Vein endothelial cell (primary cell): Measurements from ENCODE around the gene DYNC2H1. TPM values are rescaled to one million over a fixed set of nuclear protein-coding genes. Genes with fewer than 3 reads are reported as not detected.

Experiments used
- small RNA-seq: library from RNA; depleted of rRNA; stranded (forward); fragments of <200 nt; gene quantifications from one replicate; pipeline ENCODE3, GENCODE V24; 2012
- total RNA-seq: library from RNA; depleted of rRNA; stranded (reverse); fragments of >200 nt; gene quantifications from 2 replicates; pipeline ENCODE4 v1.2.3, GENCODE V29; 2012

The DYNC2H1 gene
- total RNA-seq = 6.5 and 12.4 TPM in 2 replicates

GRCh38 chr11:103108933-103109817, at the start of gene DYNC2H1:
Gene DYNC2H1 (plus strand): TSS chr11:103109426. CDS start chr11:103109575, 149 bp downstream.

GRCh38 chr11:103091801-103092524, 17.3 kb upstream of the DYNC2H1 start, which contains the start of gene DCUN1D5:
Gene DCUN1D5 (minus strand): TSS chr11:103092160. CDS start chr11:103091872, 288 bp downstream.

Small RNAs within 50 kb of the gene (small RNA-seq; reads per million reads assigned to genes)
- gene AP003461.1 = not detected

Other genes starting within 250 kb of the DYNC2H1 start
- gene MMP12, start 234.4 kb upstream of the DYNC2H1 start, total RNA-seq = not detected in 2 replicates
- gene MMP13, start 153.7 kb upstream of the DYNC2H1 start, total RNA-seq = not detected in 2 replicates
- 75.8 and 80.5 TPM in 2 replicates for gene DCUN1D5, start 17.3 kb upstream of the DYNC2H1 start, total RNA-seq